Stimulated activated CD8-positive, alpha-beta memory T cell treated with anti-CD3 and anti-CD28 coated beads, Interleukin-15, amount 100 ng/mL, for 1 hour (primary cell): ENCODE measurements around the gene ATP1A4.
"Not testable (repeated sequence)": the region's sequence is repeated elsewhere in the genome, so short reads cannot be mapped to it uniquely, and the experiment has no call there.

Experiments used
- DNase-seq: peaks from one replicate; pipeline ENCODE4 v3.0.0-alpha.2; 2020; ENCODE audit warnings: low read depth

Gene ATP1A4

GRCh38 chr1:160124705-160125478 lies 26.5 kb upstream of the ATP1A4 start:
- DNase-seq, result no peak

GRCh38 chr1:160125746-160126145 lies 25.7 kb upstream of the ATP1A4 start:
- DNase-seq, result no peak

- not testable (repeated sequence) for DNase-seq
These were observed 25.1 kb upstream of the ATP1A4 start for GRCh38 chr1:160126342-160126741.

GRCh38 chr1:160127381-160127780 lies 24.0 kb upstream of the ATP1A4 start:
- DNase-seq, result no peak

DNA sequence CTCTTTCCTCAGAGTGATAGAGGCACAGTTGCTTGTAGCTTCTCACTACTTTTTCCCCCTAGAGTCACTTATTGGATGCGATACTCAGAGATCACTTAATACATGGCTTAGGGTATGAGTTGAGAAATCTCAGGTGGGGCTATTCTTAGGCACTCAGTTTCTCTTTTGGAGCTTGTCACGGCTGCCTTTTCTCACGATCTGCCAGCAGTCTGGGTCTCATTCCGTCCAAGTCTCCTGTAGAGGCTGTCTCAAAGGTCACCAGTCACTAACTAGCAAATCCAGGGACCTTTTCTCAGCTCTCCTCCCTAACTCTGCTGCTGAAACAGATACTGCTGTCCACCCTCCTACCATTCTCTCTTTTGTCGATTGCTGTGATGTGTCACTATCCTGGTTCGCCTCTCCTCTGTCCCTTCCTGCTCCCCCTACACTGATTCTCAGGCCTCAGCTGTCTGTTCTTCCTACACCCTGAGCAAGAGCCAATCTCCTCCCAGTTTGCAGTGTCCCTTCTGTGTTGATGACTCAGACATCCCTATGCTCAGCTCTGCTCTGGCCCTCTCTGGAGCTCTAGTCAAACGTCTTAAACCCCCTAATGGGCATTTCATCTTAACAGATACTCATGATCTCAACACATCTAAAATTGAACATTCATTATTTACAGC lies 23.4 kb upstream of the ATP1A4 start:
- no peak for DNase-seq

DNA sequence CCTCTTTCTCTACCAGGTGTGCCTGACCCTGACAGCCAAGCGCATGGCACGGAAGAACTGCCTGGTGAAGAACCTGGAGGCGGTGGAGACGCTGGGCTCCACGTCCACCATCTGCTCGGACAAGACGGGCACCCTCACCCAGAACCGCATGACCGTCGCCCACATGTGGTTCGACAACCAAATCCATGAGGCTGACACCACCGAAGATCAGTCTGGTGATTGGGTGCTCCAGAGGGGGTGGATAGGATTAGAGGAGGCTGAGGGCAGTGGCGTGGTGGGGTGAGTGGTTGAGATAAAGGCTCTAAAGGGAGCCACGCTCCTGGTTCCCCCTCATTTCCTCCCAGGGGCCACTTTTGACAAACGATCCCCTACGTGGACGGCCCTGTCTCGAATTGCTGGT lies 22.8 kb upstream of the ATP1A4 start:
- no peak for DNase-seq

DNA sequence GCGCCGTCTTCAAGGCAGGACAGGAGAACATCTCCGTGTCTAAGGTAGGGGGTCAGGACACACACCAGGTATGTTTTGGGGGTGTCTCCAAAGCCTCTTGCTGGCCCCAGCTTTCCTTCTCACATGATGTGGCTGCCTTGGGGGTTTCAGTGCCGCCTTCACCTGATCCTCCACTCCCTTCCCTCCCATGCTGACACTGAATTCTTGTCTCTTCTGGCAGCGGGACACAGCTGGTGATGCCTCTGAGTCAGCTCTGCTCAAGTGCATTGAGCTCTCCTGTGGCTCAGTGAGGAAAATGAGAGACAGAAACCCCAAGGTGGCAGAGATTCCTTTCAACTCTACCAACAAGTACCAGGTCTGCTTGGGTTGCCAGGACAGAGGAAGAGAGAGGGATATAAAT lies 22.4 kb upstream of the ATP1A4 start:
- no peak for DNase-seq

DNA sequence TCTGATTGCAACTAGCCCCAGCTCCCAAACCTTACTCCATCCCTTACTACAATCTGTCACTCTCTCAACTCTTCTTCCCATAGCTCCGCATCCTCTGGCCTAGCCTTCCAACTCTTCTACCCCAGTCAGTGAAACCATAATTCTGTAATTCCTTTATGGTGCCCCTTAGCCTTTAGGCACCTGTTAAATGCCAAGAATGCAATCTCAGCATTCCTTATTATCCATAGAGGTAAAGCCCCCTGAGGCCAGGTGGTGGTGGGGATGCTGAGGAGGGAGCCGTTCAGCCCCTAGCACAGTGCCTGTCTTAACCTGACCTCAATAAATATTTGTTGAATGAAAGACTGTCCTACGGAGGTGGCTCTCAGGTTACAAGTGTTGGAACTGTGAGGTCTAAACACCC lies 21.8 kb upstream of the ATP1A4 start:
- DNase-seq, result no peak

- DNase-seq, result no peak
These were observed 21.4 kb upstream of the ATP1A4 start for GRCh38 chr1:160129966-160130365.

DNA sequence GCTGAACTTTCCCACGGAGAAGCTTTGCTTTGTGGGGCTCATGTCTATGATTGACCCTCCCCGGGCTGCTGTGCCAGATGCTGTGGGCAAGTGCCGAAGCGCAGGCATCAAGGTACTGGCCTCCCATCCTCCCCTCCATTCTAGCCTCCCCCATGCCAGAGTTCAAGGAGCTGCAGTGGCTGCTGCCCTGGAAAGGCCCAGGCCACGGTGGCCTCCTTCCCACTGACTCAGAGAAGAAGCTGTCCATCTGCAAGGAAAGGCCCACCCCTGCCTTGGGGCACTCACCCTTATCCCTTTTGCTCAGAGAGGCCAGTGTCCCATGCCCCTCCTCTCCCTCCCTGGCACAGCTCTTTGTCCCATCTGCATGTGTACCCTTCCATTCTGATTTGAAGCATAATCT lies 20.9 kb upstream of the ATP1A4 start:
- DNase-seq, result no peak

- no peak for DNase-seq
These were observed 20.5 kb upstream of the ATP1A4 start for GRCh38 chr1:160130939-160131338.

GRCh38 chr1:160131803-160132565 lies 19.4 kb upstream of the ATP1A4 start:
- no peak for DNase-seq

- no peak for DNase-seq
These were observed 17.2 kb upstream of the ATP1A4 start for GRCh38 chr1:160133990-160134770.

GRCh38 chr1:160134791-160135572 lies 16.4 kb upstream of the ATP1A4 start:
- DNase-seq, result no peak

GRCh38 chr1:160136121-160136925 lies 15.1 kb upstream of the ATP1A4 start:
- no peak for DNase-seq

DNA sequence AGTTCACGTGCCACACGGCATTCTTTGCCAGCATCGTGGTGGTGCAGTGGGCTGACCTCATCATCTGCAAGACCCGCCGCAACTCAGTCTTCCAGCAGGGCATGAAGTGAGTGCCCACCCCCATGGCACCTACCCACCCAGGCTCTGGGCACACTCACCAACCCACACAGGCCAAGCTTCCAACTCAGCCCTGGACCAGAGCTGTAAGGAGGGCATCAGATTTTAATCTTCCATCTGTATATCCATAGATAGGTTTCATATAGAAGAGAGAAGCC lies 14.5 kb upstream of the ATP1A4 start:
- no peak for DNase-seq

GRCh38 chr1:160137216-160137862 lies 14.1 kb upstream of the ATP1A4 start:
- no peak for DNase-seq

DNA sequence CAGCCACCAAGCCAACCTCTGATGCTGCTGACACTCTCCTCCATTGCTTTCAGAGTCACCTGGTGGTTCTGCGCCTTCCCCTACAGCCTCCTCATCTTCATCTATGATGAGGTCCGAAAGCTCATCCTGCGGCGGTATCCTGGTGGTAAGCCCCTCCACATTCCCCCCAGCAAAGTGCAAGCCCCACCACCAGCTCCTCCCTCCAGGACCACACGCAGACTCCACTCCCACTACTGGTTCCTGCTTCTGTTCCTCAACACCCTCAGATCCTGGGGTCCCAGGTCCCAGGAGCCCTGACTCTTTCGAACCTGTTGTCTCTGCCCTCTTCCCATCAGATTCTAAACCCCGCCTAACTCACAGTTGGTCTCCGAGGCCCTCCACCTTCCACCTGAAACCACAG lies 11.6 kb upstream of the ATP1A4 start:
- no peak for DNase-seq

DNA sequence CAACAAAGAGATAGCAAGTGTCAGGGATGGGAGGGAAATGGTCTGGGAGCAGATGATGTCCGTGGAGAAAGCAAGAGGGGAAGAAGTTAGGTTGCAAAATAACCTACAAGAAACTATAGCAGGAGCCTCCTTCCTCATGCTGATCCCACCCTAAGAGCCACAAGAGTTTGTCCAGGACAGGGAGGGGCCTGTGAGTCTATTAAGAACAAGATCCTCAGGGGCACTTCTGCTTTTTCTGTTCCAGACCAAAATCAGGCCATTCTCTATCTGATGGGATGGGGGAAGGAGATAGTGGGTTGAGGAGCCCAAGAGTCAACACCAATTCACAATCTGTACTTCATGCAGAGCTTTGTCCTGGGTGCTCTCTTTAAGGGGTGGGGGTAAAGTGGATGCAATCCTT lies 7.7 kb upstream of the ATP1A4 start:
- DNase-seq, result no peak

DNA sequence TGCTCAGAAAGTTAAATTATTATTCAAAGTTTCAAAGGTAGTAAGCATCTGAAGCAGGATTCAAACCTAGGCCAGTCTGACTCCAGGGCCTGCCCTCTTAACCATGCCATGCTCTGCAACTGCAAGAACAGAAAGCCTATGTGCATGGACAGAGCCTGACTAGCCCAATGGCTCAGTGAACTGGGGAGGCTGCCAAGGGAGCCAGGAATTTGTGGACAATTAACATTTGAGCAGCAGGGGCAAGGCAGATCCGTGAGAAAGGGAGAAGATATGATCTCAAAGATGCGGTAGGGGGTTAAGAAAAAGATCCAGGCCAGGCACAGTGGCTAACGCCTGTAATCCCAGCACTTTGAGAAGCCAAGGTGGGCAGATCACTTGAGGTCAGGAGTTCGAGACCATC lies 6.5 kb upstream of the ATP1A4 start:
- DNase-seq, result no peak
